SK-N-SH treated with all-trans-retinoic acid at 6 μM for 48 hours (cell line): ENCODE results near the gene AIRE.
"Not testable (repeated sequence)": the region's sequence is repeated elsewhere in the genome, so short reads cannot be mapped to it uniquely, and the experiment has no call there.

Experiments
- ATAC-seq: fragments of 200-7000 bp; cut with Tn5 transposase; 3 replicates; pipeline ENCODE4 v1.9.1; 2020; ENCODE audit warnings: mild to moderate bottlenecking, moderate library complexity
- BACH2 ChIP-seq: fragments of 250-450 bp; sonication (Bioruptor Pico); IDR thresholded peaks from 2 replicates; pipeline ENCODE4 v1.9.0; 2021; ENCODE audit warnings: mild to moderate bottlenecking, borderline replicate concordance
- CSDC2 ChIP-seq: fragments of 250-450 bp; sonication (Bioruptor Pico); IDR thresholded peaks from 2 replicates; pipeline ENCODE4 v1.5.0; 2020; ENCODE audit warnings: mild to moderate bottlenecking, moderate library complexity
- ESRRG ChIP-seq: fragments of 250-450 bp; sonication (Bioruptor Pico); IDR thresholded peaks from 2 replicates; pipeline ENCODE4 v1.6.1; 2021; ENCODE audit warnings: mild to moderate bottlenecking
- GLIS3 ChIP-seq: fragments of 250-450 bp; sonication (Bioruptor Pico); IDR thresholded peaks from 2 replicates; pipeline ENCODE4 v1.5.0; 2020; ENCODE audit warnings: mild to moderate bottlenecking, moderate library complexity
- ISL1 ChIP-seq: fragments of 250-450 bp; sonication (Bioruptor Pico); IDR thresholded peaks from 2 replicates; pipeline ENCODE4 v2.1.2; 2022; ENCODE audit warnings: mild to moderate bottlenecking, moderate library complexity
- OSR1 ChIP-seq: fragments of 250-450 bp; sonication (Bioruptor Pico); IDR thresholded peaks from 2 replicates; pipeline ENCODE4 v1.8.0; 2022; ENCODE audit warnings: moderate library complexity, mild to moderate bottlenecking, inconsistent platforms
- PPARA ChIP-seq: fragments of 250-450 bp; sonication (Bioruptor Pico); IDR thresholded peaks from 2 replicates; pipeline ENCODE4 v1.5.0; 2020; ENCODE audit warnings: mild to moderate bottlenecking, borderline replicate concordance
- RARB ChIP-seq: fragments of 250-450 bp; sonication (Bioruptor Pico); IDR thresholded peaks from 2 replicates; pipeline ENCODE4 v1.8.0; 2021; ENCODE audit warnings: mild to moderate bottlenecking, moderate library complexity
- SNAI2 ChIP-seq: fragments of 250-450 bp; sonication (Bioruptor Pico); IDR thresholded peaks from 2 replicates; pipeline ENCODE4 v1.5.0; 2020; ENCODE audit warnings: mild to moderate bottlenecking, moderate library complexity
- TCF4 ChIP-seq: fragments of 250-450 bp; sonication (Bioruptor Pico); IDR thresholded peaks from 2 replicates; pipeline ENCODE4 v1.8.0; 2021; ENCODE audit warnings: mild to moderate bottlenecking, moderate library complexity, borderline replicate concordance
- TOX ChIP-seq: fragments of 250-450 bp; sonication (Bioruptor Pico); IDR thresholded peaks from 2 replicates; pipeline ENCODE4 v1.8.0; 2021; ENCODE audit warnings: mild to moderate bottlenecking, moderate library complexity, borderline replicate concordance
- ZC3H10 ChIP-seq: fragments of 250-450 bp; sonication (Bioruptor Pico); IDR thresholded peaks from 2 replicates; pipeline ENCODE4 v1.5.1; 2021; ENCODE audit warnings: mild to moderate bottlenecking, moderate library complexity
- ZFP30 ChIP-seq: fragments of 450-650 bp; formaldehyde crosslinking; IDR thresholded peaks from 2 replicates; pipeline ENCODE4 v1.5.0; 2022; ENCODE audit warnings: mild to moderate bottlenecking, moderate library complexity
- ZNF565 ChIP-seq: fragments of 450-650 bp; formaldehyde crosslinking; conservative IDR thresholded peaks from 2 replicates; pipeline ENCODE4 v1.5.0; 2020; ENCODE audit warnings: low read depth, mild to moderate bottlenecking, moderate library complexity
- ZNF70 ChIP-seq: fragments of 450-650 bp; formaldehyde crosslinking; IDR thresholded peaks from 2 replicates; pipeline ENCODE4 v1.5.0; 2020; ENCODE audit warnings: mild to moderate bottlenecking, moderate library complexity
- ZNF8 ChIP-seq: fragments of 450-650 bp; formaldehyde crosslinking; IDR thresholded peaks from 2 replicates; pipeline ENCODE4 v1.5.0; 2020; ENCODE audit warnings: mild to moderate bottlenecking, moderate library complexity
- TF ChIP-seq, protein P1 (sequence below): fragments of 250-450 bp; sonication (Bioruptor Pico); IDR thresholded peaks from 2 replicates; pipeline ENCODE4 v1.5.1; 2020; ENCODE audit warnings: low read depth, mild to moderate bottlenecking, moderate library complexity
- TF ChIP-seq, protein P2 (sequence below): fragments of 250-450 bp; sonication (Bioruptor Pico); IDR thresholded peaks from 2 replicates; pipeline ENCODE4 v1.8.0; 2021; ENCODE audit warnings: low read depth, mild to moderate bottlenecking, moderate library complexity, borderline replicate concordance
- TF ChIP-seq, protein P3 (sequence below): fragments of 250-450 bp; sonication (Bioruptor Pico); IDR thresholded peaks from 2 replicates; pipeline ENCODE4 v1.8.0; 2020; ENCODE audit warnings: mild to moderate bottlenecking, moderate library complexity, borderline replicate concordance
- TF ChIP-seq, protein P4 (sequence below): fragments of 250-450 bp; sonication (Bioruptor Pico); IDR thresholded peaks from 2 replicates; pipeline ENCODE4 v1.5.1; 2021; ENCODE audit warnings: mild to moderate bottlenecking, moderate library complexity

The AIRE gene

DNA sequence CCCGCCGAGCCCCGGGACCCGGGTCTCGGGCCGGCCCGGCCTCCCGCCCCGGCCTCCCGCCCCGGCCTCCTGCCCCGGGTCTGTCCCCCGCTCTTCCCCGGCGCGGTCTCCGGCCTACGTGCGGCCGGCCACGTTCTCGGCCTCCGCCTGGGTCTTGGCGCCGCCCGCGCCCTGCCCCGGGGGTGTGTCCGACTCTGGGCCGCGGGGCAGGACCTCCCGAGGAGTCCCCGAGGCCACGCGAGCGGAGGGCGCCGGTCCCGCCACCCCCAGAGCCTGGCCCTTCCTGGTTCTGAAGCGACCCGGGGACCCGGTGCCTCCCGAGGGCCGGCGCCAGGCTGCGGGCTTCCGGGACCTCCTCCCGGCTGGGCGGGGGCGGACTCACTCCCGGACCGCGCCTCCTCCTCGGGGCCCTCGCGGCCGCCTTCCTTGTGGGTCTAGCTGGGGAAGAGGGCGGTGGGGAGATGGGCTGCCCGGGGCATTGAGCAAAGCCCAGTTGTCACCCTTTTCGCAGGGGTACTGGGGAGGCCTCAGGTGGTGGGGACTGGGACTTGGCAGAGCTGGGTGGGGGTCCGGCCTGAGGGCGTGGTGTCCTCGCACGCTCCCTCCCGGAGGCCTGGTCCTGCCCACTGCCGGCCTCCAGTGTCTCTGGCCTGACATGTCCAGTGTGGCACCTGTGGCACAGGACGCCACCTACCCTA lies 14.7 kb downstream of the AIRE start:
- no peak for TF ChIP-seq ZC3H10 (CRISPR knock-in tag)
- no peak for TF ChIP-seq ZNF8 (CRISPR knock-in tag)
- TF ChIP-seq, protein P1, sequence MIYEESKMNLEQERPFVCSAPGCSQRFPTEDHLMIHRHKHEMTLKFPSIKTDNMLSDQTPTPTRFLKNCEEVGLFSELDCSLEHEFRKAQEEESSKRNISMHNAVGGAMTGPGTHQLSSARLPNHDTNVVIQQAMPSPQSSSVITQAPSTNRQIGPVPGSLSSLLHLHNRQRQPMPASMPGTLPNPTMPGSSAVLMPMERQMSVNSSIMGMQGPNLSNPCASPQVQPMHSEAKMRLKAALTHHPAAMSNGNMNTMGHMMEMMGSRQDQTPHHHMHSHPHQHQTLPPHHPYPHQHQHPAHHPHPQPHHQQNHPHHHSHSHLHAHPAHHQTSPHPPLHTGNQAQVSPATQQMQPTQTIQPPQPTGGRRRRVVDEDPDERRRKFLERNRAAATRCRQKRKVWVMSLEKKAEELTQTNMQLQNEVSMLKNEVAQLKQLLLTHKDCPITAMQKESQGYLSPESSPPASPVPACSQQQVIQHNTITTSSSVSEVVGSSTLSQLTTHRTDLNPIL (CRISPR knock-in tag) = no peak
- no peak for TF ChIP-seq ZFP30 (CRISPR knock-in tag)
- TF ChIP-seq GLIS3 (CRISPR knock-in tag) = no peak
- no peak for TF ChIP-seq TOX (CRISPR knock-in tag)
- no peak for TF ChIP-seq CSDC2 (CRISPR knock-in tag)
- no peak for TF ChIP-seq ESRRG (CRISPR knock-in tag)
- no peak for TF ChIP-seq PPARA (CRISPR knock-in tag)
- no peak for TF ChIP-seq BACH2
- no peak for TF ChIP-seq SNAI2 (CRISPR knock-in tag)
- no peak for TF ChIP-seq TCF4 (CRISPR knock-in tag)
- TF ChIP-seq ZNF70 (CRISPR knock-in tag) = no peak
- TF ChIP-seq, protein P2, sequence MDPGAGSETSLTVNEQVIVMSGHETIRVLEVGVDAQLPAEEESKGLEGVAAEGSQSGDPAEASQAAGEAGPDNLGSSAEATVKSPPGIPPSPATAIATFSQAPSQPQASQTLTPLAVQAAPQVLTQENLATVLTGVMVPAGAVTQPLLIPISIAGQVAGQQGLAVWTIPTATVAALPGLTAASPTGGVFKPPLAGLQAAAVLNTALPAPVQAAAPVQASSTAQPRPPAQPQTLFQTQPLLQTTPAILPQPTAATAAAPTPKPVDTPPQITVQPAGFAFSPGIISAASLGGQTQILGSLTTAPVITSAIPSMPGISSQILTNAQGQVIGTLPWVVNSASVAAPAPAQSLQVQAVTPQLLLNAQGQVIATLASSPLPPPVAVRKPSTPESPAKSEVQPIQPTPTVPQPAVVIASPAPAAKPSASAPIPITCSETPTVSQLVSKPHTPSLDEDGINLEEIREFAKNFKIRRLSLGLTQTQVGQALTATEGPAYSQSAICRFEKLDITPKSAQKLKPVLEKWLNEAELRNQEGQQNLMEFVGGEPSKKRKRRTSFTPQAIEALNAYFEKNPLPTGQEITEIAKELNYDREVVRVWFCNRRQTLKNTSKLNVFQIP (CRISPR knock-in tag) = no peak
- no peak for TF ChIP-seq RARB (CRISPR knock-in tag)
- TF ChIP-seq ZNF565 (CRISPR knock-in tag) = no peak
- TF ChIP-seq, protein P3, sequence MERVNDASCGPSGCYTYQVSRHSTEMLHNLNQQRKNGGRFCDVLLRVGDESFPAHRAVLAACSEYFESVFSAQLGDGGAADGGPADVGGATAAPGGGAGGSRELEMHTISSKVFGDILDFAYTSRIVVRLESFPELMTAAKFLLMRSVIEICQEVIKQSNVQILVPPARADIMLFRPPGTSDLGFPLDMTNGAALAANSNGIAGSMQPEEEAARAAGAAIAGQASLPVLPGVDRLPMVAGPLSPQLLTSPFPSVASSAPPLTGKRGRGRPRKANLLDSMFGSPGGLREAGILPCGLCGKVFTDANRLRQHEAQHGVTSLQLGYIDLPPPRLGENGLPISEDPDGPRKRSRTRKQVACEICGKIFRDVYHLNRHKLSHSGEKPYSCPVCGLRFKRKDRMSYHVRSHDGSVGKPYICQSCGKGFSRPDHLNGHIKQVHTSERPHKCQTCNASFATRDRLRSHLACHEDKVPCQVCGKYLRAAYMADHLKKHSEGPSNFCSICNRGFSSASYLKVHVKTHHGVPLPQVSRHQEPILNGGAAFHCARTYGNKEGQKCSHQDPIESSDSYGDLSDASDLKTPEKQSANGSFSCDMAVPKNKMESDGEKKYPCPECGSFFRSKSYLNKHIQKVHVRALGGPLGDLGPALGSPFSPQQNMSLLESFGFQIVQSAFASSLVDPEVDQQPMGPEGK (CRISPR knock-in tag) = no peak
- peak; percentile 68 for ATAC-seq

DNA sequence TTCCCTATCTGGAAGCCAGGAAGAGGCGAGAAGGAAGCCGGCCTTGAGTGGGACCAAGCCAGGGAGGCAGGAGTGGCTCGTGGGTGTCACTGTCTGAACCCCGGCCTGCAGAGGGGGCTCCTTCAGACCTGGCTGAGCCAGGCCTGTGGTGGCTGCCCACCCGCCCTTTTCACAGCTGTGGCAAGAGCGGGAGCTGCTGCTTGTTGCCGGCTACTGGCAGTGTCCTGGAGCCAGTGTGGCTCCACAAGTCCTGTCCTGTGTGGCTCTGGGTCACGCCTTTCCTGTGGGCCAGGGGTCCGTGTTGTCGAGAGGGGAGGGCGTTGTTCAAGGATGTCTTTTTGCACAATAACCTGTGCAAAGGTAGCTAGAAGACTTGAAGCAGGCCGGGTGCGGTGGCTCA lies 15.5 kb downstream of the AIRE start:
- TF ChIP-seq SNAI2 (CRISPR knock-in tag) = no peak
- ATAC-seq = no peak

DNA sequence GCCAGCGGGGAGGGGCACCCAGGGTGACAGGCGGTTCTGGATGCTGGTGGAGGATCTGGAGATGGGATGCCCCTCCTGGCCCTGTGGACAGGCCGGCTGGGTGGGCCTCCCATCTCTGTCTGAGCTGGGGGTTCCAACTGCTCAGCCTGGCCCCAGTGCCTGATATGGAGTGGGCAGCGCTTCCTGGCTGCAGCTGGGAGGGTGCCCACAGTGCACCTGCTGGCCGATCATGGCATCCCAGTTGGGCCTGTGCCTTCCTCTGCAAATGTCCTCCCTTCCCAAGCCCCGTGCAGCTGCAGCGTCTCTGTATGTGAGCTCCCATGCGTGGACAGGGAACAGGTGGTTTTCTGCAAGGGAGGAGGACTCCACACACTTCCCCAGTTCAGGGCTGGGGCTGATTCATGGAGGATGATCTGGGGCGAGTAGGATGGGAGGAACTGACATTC lies 16.3 kb downstream of the AIRE start:
- TF ChIP-seq CSDC2 (CRISPR knock-in tag) = no peak
- TF ChIP-seq PPARA (CRISPR knock-in tag) = no peak
- no peak for TF ChIP-seq ESRRG (CRISPR knock-in tag)
- TF ChIP-seq, protein P4, sequence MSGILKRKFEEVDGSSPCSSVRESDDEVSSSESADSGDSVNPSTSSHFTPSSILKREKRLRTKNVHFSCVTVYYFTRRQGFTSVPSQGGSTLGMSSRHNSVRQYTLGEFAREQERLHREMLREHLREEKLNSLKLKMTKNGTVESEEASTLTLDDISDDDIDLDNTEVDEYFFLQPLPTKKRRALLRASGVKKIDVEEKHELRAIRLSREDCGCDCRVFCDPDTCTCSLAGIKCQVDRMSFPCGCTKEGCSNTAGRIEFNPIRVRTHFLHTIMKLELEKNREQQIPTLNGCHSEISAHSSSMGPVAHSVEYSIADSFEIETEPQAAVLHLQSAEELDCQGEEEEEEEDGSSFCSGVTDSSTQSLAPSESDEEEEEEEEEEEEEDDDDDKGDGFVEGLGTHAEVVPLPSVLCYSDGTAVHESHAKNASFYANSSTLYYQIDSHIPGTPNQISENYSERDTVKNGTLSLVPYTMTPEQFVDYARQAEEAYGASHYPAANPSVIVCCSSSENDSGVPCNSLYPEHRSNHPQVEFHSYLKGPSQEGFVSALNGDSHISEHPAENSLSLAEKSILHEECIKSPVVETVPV = no peak
- no peak for TF ChIP-seq OSR1 (CRISPR knock-in tag)
- no peak for TF ChIP-seq ZNF565 (CRISPR knock-in tag)
- TF ChIP-seq RARB (CRISPR knock-in tag) = no peak
- TF ChIP-seq ZC3H10 (CRISPR knock-in tag) = no peak
- TF ChIP-seq ISL1 (CRISPR knock-in tag) = no peak
- TF ChIP-seq SNAI2 (CRISPR knock-in tag) = no peak
- TF ChIP-seq TOX (CRISPR knock-in tag) = no peak
- TF ChIP-seq, protein P3 (CRISPR knock-in tag) = no peak
- TF ChIP-seq, protein P1 (CRISPR knock-in tag) = no peak
- TF ChIP-seq, all 23 proteins: peak for 0
- ATAC-seq = no peak

DNA sequence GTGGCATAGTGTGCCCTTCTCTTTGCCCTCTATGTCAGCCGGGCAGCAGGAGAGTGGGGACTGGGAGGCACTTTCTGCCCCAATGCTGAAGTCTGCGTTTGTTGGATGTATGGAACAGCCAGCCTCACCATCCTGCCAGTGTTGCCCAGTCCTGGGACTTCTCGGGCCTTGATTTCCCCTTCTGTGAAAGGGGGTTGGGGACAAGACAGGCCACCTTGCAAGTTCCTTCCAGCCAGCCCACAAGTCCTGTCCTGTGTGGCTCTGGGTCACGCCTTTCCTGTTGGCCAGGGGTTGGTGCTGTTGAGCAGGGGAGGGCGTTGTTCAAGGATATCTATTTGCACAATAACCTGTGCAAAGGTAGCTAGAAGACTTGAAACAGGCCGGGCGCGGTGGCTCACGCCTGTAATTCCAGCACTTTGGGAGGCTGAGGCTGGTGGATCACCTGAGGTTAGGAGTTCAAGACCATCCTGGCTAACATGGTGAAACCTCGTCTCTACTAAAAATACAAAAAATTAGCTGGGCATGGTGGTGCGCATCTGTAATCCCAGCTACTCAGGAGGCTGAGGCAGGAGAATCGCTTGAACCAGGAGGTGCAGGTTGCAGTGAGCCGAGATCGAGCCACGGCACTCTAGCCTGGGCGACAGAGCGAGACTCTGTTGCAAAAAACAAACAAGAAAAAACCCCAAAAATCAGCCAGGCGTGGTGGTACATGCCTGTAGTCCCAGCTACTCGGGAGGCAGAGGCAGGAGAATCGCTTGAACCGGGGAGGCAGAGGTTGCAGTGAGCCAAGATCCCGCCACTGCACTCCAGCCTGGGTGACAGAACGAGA lies 17.1 kb downstream of the AIRE start:
- not testable (repeated sequence) for ATAC-seq
